ENCODE results near the gene PCDHGA1. TPM values are rescaled to one million over a fixed set of nuclear protein-coding genes. Genes with fewer than 3 reads are reported as not detected.

Gene PCDHGA1
- total RNA-seq, 1 experiment from 2014 or later = 2.2 TPM

- H3K36me3 ChIP-seq (ENCODE audit: insufficient read depth, low read length, poor library complexity, severe bottlenecking) = peaks cover 16% of the 10 kb centered on the region
- intact Hi-C loops (cut with micrococcal nuclease; ENCODE audit: unreplicated experiment) = no loop called here
- no peak for TF ChIP-seq CTCF (conservative IDR thresholded peaks at IDR 0.05; ENCODE audit: low read depth, low read length)
- TF ChIP-seq EZH2 (IDR thresholded peaks at IDR 0.05; ENCODE audit: borderline replicate concordance, low read depth, low read length, poor library complexity, severe bottlenecking) = no peak
- DNase-seq (ENCODE audit: low spot score) = no peak
- no TSS peak for BruUV-seq (replicated peaks)
- POLR2A ChIA-PET (ENCODE audit: low non-redundant PET) = no interaction called here
- H3K4me3 ChIP-seq (ENCODE audit: low read depth, low read length, poor library complexity, severe bottlenecking) = no peak overlapping the region
- CTCF ChIA-PET = no interaction called here
- H3K4me1 ChIP-seq (ENCODE audit: insufficient read depth, low read length, poor library complexity, severe bottlenecking) = peaks cover 46% of the 10 kb centered on the region
- no peaks in the 10 kb centered on the region for H3K9me3 ChIP-seq (ENCODE audit: low read depth, low read length, poor library complexity, severe bottlenecking)
- H3K27me3 ChIP-seq (replicated peaks; ENCODE audit: insufficient read depth, low read depth, low read length, poor library complexity) = no peaks in the 10 kb centered on the region
- H3K27ac ChIP-seq (ENCODE audit: low read depth, low read length, poor library complexity, severe bottlenecking) = no peak overlapping the region
Measured at GRCh38 chr5:141490771-141491170, 160.5 kb downstream of the PCDHGA1 start.

GRCh38 chr5:141491323-141492167, 161.2 kb downstream of the PCDHGA1 start:
- Histone ChIP-seq H3K36me3 (ENCODE audit: insufficient read depth, low read length, poor library complexity, severe bottlenecking) (peaks cover 16% of the 10 kb centered on the region), H3K9me3 (ENCODE audit: low read depth, low read length, poor library complexity, severe bottlenecking) (no peaks in the 10 kb centered on the region), H3K4me1 (ENCODE audit: insufficient read depth, low read length, poor library complexity, severe bottlenecking) (peaks cover 52% of the 10 kb centered on the region), H3K27ac (ENCODE audit: low read depth, low read length, poor library complexity, severe bottlenecking) (peak overlapping the region; percentile 94), H3K27me3 (replicated peaks; ENCODE audit: insufficient read depth, low read depth, low read length, poor library complexity) (no peaks in the 10 kb centered on the region), H3K4me3 (ENCODE audit: low read depth, low read length, poor library complexity, severe bottlenecking) (no peak overlapping the region)
- CTCF ChIA-PET = no interaction called here
- no TSS peak for BruUV-seq (replicated peaks)
- no peak for DNase-seq (ENCODE audit: low spot score)
- no peak for TF ChIP-seq CTCF (conservative IDR thresholded peaks at IDR 0.05; ENCODE audit: low read depth, low read length)
- no peak for TF ChIP-seq EZH2 (IDR thresholded peaks at IDR 0.05; ENCODE audit: borderline replicate concordance, low read depth, low read length, poor library complexity, severe bottlenecking)
- intact Hi-C loops (cut with micrococcal nuclease; ENCODE audit: unreplicated experiment) = no loop called here
- POLR2A ChIA-PET (ENCODE audit: low non-redundant PET) = no interaction called here

DNA sequence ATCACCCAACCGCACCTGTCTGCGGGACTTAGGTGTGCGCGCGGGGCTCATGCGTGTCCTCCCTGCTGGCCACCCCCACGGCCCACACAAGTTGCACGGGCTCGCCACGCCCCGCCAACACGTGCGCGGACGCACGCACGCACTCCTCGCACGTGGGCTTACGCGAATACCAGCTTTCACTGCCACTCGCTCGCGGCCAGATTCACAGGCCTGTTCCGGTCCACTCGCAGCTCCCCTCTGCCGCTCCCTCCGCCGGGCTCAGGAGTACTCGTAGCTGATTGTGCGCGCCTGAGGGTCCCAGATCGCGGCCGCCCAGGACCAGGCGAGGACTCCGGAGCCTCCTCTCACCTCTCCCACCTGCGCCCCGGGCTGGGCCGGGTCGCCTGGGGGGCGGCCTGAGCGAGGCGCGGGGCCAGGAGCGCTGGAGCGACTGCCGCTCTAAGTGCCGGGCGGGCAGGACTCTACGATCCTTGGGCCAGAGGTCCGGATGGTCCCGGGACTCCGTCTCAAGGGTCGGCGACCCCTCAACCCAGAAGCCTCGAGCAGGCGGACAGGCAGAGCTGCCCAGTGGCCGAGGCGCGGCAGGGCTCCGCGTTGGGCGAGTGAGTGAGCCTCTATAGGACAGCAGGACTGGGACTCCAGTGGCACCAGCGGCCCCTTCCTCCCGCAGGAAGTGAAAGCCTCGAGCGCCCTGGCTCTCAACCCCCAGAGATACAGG, 162.0 kb downstream of the PCDHGA1 start:
- intact Hi-C loops (cut with micrococcal nuclease; ENCODE audit: unreplicated experiment) = no loop called here
- ChIA-PET CTCF (no interaction called here), POLR2A (ENCODE audit: low non-redundant PET) (interaction anchor here (0.5 kb wide), 1 partner anchor 62 kb away, joined by 9 read pairs; the partner anchor contains the start of gene PCDHGA12)
- DNase-seq (ENCODE audit: low spot score) = no peak
- TF ChIP-seq EZH2 (IDR thresholded peaks at IDR 0.05; ENCODE audit: borderline replicate concordance, low read depth, low read length, poor library complexity, severe bottlenecking) = no peak
- TF ChIP-seq CTCF (conservative IDR thresholded peaks at IDR 0.05; ENCODE audit: low read depth, low read length) = no peak
- Histone ChIP-seq H3K4me3 (ENCODE audit: low read depth, low read length, poor library complexity, severe bottlenecking) (no peak overlapping the region), H3K4me1 (ENCODE audit: insufficient read depth, low read length, poor library complexity, severe bottlenecking) (peaks cover 59% of the 10 kb centered on the region), H3K9me3 (ENCODE audit: low read depth, low read length, poor library complexity, severe bottlenecking) (no peaks in the 10 kb centered on the region), H3K27me3 (replicated peaks; ENCODE audit: insufficient read depth, low read depth, low read length, poor library complexity) (no peaks in the 10 kb centered on the region), H3K27ac (ENCODE audit: low read depth, low read length, poor library complexity, severe bottlenecking) (peak overlapping the region; percentile 94), H3K36me3 (ENCODE audit: insufficient read depth, low read length, poor library complexity, severe bottlenecking) (peaks cover 16% of the 10 kb centered on the region)
- no TSS peak for BruUV-seq (replicated peaks)

Data from A673 (cell line).